ENCODE data around the gene GOLGA6L2. TPM values are rescaled to one million over a fixed set of nuclear protein-coding genes. Genes with fewer than 3 reads are reported as not detected.

GOLGA6L2 gene
- total RNA-seq, 2 donors from 2014 or later, result not detected

DNA sequence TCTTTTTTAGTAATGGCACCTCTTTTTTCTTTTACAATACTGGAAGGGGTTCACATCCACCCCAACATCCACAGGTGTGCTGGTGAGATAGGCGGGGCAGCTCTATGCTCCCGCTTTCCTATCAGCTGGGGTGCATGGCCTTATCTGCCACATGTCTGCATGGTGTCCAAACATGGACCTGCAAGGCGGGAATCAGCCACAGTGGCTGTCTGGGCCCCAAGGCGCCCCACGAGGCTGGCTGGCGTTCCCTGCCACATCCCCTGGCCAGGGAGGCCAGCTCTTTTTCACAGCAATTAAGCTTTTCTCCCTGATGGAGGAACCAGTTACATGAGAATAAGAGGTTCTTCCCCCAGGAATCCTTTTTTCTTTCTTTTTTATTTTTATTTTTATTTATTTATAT lies 30.9 kb upstream of the GOLGA6L2 start:
- Histone ChIP-seq H3K9ac (ENCODE audit: low read depth in 2 of 2, low read length in 2 of 2) (no peak overlapping the region), H3K9me3 (no peaks in the 10 kb centered on the region), H3K36me3 (no peaks in the 10 kb centered on the region), H3K27ac (no peak overlapping the region), H3K4me1 (no peaks in the 10 kb centered on the region), H3K27me3 (no peaks in the 10 kb centered on the region), H3K4me3 (no peak overlapping the region)
- intact Hi-C loops (cut with DNase I), result no loop called here
- DNase-seq, result no peak
- TF ChIP-seq CTCF (IDR thresholded peaks at IDR 0.05), result no peak

DNA sequence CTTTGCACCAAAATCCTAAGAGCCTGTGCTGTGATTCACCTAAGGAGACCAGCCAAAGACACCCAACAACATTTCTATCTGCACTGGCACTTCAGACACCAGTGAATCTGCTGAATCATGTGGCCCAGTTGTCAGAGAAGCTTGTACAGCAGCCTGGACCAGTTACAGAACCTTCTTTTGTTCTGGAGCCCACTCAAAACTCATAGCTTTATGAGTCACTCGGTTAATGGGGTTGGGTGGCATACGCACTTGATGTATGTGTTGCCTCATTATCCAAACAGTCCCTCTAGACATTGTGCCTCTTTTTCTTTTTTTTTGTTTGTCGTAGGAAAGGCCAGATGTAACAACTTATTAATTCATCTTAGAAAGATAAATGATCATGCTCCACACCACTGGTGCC lies 25.6 kb upstream of the GOLGA6L2 start:
- intact Hi-C loops (cut with DNase I), result no loop called here
- TF ChIP-seq CTCF (IDR thresholded peaks at IDR 0.05), result no peak
- H3K27ac ChIP-seq, result no peak overlapping the region
- H3K9me3 ChIP-seq, result no peaks in the 10 kb centered on the region
- no peaks in the 10 kb centered on the region for H3K4me1 ChIP-seq
- no peaks in the 10 kb centered on the region for H3K36me3 ChIP-seq
- no peaks in the 10 kb centered on the region for H3K27me3 ChIP-seq
- H3K9ac ChIP-seq (ENCODE audit: low read depth in 2 of 2, low read length in 2 of 2), result no peak overlapping the region
- H3K4me3 ChIP-seq, result no peak overlapping the region
- DNase-seq, result no peak

- Histone ChIP-seq H3K36me3 (no peaks in the 10 kb centered on the region), H3K4me3 (no peak overlapping the region), H3K9me3 (no peaks in the 10 kb centered on the region), H3K27ac (no peak overlapping the region), H3K9ac (ENCODE audit: low read depth in 2 of 2, low read length in 2 of 2) (no peak overlapping the region), H3K4me1 (no peaks in the 10 kb centered on the region), H3K27me3 (no peaks in the 10 kb centered on the region)
- DNase-seq, result no peak
- no peak for TF ChIP-seq CTCF (IDR thresholded peaks at IDR 0.05)
- intact Hi-C loops (cut with DNase I), result no loop called here
These were observed 25.0 kb upstream of the GOLGA6L2 start for GRCh38 chr15:23472033-23472432.

GRCh38 chr15:23467110-23467600 lies 20.1 kb upstream of the GOLGA6L2 start:
- Histone ChIP-seq H3K4me3 (no peak overlapping the region), H3K27ac (no peak overlapping the region), H3K9ac (ENCODE audit: low read depth in 2 of 2, low read length in 2 of 2) (no peak overlapping the region), H3K27me3 (no peaks in the 10 kb centered on the region), H3K4me1 (no peaks in the 10 kb centered on the region), H3K36me3 (no peaks in the 10 kb centered on the region), H3K9me3 (no peaks in the 10 kb centered on the region)
- DNase-seq, result no peak
- intact Hi-C loops (cut with DNase I), result no loop called here
- TF ChIP-seq CTCF (IDR thresholded peaks at IDR 0.05), result peak; percentile 33

DNA sequence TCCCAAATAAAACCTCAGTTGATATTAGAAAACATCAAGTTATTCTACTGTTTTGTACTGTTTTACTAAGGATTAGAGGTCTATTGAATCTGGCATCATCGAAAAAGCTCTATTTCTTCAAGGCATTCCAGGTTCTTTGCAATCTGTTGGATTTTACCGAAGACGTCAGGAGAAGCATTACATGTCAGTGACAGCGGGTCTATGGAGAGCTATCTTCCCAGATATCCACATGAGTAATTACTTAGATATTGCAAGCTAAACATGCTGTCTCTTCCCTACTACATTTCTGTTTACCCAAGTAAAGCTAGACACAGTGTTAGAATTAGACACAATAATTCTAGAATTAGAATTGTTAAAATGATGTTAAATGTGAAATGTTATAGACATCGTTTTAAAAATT lies 10.8 kb upstream of the GOLGA6L2 start:
- no peak for TF ChIP-seq CTCF (IDR thresholded peaks at IDR 0.05)

More for the DNA sequence above, 10.8 kb upstream of the GOLGA6L2 start:
- no peak for DNase-seq
- H3K36me3 ChIP-seq, result no peaks in the 10 kb centered on the region
- no peak overlapping the region for H3K4me3 ChIP-seq
- H3K27me3 ChIP-seq, result no peaks in the 10 kb centered on the region
- H3K9ac ChIP-seq (ENCODE audit: low read depth in 2 of 2, low read length in 2 of 2), result no peak overlapping the region
- no peaks in the 10 kb centered on the region for H3K4me1 ChIP-seq
- H3K27ac ChIP-seq, result no peak overlapping the region
- intact Hi-C loops (cut with DNase I), result no loop called here
- H3K9me3 ChIP-seq, result no peaks in the 10 kb centered on the region

All from colonic mucosa (tissue), 4 donors.